GM19372 (cell line): ENCODE measurements around the gene NCAPH2.

Experiments
- ATAC-seq: cut with Tn5 transposase; IDR thresholded peaks from one replicate; pipeline ENCODE4 v1.9.1; 2021; ENCODE audit warnings: mild to moderate bottlenecking, low read depth, moderate library complexity; ENCODE audit not compliant: unreplicated experiment

The NCAPH2 gene

DNA sequence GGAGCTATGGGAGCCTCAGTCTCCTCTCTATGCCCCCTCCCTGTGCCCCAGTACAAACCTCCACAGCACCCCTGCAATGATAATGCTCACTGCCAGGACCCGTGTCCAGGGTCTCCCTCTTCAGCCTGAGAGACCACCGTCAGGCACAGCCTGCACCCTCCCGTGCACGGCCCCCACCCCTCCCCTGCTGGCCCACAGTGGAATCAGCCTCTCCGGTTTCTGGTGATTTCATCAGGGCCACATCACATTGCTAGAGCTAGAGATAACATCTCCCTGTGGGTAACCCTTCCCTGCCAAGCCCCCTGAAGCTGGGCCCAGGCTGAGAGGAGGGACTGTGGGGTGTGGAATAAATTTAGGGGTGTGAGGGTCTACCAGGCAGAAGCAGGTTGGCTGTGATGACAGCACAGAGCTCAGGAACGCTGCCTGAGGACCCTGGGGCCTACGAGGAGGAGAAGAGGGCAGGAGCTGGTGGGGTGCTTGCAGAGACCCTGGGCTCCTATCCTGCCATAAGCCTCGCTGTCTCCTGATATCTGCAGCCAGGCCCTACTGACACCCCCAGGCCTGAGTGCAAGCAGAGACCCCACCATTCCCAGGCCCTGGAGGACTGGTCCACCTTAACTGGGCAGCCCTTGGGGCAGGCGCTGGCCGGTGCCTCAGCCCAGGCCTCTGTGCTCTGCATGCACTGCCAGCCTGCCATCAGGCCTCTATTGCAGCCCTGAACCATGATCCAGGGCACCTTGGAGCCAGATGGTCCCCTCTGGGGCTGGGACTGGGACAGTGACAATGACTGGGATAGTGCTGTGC, 37.7 kb downstream of the NCAPH2 start, which contains the start of gene KLHDC7B:
KLHDC7B (plus strand) TSS at position 378 of the 804 bp plus-strand sequence; CDS start at position 723, 345 bp downstream.
- no peak for ATAC-seq

DNA sequence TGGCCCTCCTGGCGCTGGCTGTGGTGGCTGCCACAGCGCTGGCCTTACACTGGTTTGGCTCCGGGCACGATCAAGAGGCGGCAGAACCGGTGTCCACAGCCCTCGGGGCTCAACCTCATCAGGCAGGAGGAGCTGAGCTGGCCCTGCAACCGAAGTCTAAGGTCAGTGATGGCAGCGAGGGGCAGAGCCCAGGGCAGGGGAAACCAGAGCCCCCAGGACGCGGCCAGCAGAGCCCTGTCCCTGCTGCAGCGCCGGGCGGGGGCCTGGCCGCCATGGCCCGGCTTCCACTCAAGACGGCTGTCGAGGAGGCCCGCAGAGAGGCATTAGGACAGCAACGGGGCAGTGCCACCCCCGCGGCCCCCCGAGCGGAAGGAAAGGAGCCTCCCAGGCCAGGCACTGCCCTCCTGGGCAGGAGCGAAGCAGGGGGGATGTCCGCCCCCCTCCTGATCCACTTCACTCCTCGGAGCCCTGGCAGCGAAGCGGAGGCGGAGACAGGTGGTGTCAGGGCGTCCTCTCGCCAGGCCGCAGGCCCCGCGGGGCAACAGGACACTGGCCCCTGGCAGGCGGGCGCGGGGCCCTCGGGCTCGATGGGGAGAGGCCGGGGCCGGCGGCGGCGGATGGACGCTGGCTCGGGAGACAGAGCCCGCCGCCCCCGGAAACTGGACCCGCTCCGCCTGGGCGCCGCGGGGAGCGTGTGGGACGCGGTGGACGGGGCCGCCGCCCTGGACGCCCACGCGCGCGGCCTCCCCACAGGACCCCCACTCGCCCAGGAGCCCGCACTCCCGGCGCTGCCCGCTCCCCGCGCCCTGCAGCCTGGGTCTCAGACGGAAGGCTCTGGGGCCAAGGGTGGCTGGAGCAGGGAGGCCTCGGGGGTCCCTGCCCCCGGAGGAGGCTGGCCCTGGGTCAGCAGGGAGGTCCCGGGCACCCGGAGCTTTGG, 38.6 kb downstream of the NCAPH2 start:
- no peak for ATAC-seq

DNA sequence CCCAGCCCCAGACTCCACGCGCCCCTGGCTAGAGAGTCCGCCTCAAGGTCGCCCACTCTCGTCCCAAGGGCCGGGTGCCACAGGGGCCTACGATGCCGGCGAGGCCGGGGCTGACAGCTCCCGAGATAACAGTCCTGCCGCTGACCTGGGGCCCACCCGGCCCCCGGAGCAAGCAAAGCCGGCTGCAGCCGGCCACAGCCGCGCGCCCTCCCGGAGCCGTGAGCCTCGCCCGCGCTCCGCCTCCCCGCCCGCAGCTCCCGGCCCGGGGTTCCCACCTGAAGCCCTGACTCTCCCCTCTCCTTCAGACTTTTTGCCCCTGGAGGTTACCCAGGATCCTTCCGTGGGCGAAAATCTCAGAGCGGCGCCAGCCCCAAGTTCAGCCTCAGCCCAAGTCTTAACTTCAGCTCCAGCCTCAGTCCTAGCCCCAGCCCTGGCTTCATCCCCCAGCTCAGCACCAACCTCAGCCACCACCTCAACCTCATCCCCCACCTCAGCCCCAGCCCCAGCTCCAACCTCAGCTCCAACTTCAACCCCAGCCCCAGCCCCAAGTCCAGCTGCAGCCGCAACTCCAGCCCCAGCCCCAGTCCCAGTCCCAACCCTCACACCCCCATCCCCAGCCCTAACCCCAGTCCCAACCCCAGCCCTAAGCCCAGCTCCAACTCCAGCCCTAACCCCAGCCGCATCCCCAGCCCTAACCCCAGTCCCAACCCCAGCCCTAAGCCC, 39.4 kb downstream of the NCAPH2 start:
- ATAC-seq, result no peak

DNA sequence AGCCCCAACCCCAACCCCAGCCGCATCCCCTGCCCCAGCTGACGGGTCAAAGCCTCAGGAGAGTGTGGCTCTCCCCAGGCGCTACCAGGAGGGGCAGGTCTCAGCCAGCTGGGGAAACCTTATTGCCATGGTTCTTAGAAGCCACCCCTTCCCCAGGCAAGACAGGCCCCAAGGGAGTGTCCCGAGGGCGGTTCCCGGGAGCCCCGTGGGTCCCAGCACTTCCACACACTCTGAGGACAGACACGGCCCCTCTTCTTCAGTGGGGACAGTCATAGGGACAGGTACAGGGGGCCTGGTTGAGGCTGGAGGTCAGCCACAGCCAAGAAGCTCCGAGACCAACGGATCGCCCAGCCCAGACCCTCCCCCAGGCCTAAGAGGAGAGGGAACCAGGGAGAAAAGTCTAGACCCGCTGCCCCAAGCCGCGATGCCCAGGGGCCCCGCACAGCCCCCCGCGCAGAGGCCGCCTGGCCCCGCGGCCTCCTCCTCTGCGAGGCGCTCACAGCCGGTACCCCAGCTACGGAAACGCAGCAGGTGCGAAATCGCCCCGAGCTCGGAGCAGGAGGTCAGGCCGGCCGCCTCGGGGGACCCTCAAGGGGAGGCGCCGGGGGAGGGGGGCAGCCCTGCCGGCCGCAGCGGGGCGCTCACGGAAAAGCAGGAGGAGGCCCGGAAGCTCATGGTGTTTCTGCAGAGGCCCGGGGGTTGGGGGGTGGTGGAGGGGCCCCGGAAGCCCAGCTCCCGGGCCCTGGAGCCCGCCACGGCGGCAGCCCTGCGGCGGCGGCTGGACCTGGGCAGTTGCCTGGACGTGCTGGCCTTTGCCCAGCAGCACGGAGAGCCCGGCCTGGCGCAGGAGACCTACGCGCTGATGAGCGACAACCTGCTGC, 40.3 kb downstream of the NCAPH2 start:
- ATAC-seq, result no peak

DNA sequence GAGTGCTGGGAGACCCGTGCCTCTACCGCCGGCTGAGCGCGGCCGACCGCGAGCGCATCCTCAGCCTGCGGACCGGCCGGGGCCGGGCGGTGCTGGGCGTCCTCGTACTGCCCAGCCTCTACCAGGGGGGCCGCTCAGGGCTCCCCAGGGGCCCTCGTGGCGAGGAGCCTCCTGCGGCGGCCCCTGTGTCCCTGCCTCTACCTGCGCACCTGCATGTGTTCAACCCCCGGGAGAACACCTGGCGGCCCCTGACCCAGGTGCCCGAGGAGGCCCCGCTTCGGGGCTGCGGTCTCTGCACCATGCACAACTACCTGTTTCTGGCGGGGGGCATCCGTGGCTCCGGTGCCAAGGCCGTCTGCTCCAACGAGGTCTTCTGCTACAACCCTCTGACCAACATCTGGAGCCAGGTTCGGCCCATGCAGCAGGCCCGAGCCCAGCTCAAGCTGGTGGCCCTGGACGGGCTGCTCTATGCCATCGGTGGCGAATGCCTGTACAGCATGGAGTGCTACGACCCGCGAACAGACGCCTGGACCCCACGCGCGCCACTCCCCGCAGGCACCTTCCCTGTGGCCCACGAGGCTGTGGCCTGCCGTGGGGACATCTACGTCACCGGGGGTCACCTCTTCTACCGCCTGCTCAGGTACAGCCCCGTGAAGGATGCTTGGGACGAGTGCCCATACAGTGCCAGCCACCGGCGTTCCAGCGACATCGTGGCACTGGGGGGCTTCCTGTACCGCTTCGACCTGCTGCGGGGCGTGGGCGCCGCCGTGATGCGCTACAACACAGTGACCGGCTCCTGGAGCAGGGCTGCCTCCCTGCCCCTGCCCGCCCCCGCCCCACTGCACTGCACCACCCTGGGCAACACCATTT, 41.1 kb downstream of the NCAPH2 start:
- no peak for ATAC-seq

DNA sequence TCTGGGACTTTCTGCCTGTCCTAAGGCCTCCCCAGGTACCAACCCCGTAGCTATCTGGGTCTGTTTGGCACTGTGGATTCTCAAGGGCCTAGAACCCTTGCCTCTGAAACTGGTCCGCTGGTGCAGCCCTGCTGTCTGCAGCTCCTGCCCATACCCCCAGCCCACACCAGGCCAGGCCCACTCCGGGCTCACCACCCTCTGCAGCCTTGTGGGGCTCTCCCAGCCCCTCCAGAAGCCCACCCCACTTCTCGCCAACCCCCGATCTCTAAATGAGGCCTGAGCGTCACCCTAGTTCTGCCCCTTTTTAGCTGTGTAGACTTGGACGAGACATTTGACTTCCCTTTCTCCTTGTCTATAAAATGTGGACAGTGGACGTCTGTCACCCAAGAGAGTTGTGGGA, 42.4 kb downstream of the NCAPH2 start:
- ATAC-seq, result no peak

DNA sequence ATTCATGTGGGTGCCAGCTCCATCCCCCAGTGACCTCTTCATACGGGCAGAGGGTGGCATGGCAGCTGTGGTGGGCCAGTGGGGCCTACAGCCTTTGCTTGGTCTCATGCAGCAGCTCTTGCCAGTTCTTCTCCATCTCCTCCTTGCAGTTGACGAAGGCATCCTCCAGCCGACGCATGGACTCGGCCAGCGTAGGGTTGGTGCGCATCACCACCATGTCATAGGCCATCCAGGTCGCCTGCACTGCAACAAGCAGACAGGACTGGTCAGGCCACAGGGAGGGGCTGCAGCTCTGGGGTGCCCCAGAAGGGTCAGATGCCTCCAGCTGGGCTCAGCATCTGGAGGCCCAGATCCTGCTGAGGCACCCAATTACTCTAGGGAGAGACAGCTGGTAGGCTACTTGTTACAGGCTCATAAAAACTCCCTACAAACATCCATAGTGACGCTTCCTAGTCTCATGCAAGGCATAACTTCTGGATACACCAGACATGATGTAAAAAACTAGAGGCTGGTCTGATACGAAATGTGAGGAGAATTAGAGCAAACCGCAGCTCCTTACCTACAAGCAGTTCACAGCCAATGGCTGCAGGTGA, 43.2 kb downstream of the NCAPH2 start:
- no peak for ATAC-seq

DNA sequence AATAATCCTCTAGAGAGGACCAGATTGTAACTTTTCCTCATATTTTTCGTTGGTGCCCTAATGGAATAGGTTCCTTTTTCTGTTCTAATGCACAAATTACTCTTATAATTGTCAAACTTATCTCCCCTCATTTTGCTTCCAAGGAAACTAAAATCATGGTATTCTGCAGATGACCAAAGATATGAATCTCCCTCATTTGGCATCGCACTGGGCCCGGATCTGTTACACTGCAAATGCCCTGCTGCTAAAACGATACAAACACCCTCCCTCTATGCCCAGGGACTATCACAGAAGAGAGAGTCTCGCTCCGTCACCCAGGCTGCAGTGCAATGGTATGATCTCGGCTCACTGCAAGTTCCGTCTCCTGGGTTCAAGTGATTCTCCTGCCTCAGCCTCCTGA, 45.3 kb downstream of the NCAPH2 start:
- ATAC-seq, result no peak

DNA sequence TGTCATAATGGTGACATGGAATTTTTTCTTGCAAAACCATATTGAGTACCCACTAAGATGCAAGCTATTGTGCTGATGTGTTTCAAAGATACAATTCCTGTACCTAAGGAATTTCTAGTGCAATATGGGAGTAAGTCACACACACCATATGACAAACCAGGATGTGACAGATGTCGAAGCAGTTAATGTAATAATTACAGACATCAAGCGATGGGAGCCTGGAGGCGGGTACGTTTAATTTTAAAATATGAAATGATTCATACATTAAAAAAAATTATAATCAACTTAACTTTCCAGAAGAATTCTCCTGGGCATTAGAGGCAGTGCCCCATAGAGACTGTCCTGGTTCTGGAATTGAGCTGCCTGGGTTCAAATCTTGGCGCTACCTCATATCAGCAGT, 48.7 kb downstream of the NCAPH2 start:
- ATAC-seq, result no peak

DNA sequence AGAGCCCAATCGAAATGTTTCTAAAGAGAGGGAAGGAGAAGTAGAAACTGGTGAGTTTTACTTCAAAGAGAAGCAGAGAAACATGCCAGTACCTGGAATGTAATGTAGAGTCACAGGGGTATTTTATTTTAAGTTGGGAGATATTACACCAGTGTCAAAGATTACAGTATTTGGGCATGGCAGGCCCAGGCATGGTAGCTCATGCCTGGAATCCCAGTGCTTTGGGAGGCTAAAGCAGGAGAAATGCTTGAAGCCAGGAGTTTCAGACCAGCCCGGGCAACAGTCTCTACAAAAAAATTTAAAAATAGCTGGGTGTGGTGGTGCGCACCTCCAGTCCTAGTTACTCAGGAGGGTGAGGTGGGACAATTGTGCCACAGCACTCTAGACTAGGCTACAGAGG, 52.0 kb downstream of the NCAPH2 start:
- ATAC-seq, result no peak

DNA sequence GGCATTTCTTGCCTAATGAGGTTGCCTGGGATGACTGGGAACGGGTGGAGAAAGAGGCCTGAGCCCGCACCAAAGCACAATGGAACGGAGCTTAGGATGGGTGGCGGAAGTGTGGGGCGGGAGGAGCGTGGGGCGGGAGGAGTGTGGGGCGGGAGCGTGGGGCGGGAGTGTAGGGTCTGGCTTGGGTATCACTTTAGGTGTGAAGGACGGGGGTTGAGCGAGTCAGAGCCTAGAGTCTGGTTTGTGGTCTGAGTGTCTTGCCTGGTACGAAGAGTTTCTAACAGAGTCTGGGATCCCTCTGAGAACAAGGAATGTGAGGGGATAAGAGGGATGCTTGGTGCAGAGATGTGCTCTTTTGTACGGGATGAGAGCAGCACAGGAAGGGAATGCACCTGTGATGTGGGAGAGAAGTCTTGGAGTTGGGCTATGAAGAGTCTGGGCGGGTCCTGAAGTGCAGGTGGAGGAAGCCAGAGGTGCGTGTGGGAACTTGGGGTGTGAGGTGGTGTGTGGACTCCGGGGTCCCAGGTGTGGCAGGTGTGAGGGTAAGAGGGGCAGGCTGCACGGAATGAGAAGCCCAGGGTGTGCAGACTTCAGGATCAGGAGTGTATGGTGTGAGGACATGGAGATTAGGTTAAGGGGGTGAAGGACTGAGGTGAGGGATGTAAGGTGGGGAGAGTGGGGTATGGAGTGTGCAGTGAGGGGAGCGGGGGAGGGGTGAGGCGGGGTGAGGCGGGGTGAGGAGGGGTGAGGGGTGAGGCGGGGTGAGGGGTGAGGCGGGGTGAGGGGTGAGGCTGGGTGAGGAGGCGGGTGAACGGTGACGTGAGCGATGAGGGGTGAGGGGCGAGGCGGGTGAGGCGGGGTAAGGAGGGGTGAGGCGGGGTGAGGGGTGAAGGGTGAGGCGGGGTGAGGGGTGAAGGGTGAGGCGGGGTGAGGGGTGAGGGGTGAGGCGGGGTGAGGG, 53.7 kb downstream of the NCAPH2 start:
- no peak for ATAC-seq

DNA sequence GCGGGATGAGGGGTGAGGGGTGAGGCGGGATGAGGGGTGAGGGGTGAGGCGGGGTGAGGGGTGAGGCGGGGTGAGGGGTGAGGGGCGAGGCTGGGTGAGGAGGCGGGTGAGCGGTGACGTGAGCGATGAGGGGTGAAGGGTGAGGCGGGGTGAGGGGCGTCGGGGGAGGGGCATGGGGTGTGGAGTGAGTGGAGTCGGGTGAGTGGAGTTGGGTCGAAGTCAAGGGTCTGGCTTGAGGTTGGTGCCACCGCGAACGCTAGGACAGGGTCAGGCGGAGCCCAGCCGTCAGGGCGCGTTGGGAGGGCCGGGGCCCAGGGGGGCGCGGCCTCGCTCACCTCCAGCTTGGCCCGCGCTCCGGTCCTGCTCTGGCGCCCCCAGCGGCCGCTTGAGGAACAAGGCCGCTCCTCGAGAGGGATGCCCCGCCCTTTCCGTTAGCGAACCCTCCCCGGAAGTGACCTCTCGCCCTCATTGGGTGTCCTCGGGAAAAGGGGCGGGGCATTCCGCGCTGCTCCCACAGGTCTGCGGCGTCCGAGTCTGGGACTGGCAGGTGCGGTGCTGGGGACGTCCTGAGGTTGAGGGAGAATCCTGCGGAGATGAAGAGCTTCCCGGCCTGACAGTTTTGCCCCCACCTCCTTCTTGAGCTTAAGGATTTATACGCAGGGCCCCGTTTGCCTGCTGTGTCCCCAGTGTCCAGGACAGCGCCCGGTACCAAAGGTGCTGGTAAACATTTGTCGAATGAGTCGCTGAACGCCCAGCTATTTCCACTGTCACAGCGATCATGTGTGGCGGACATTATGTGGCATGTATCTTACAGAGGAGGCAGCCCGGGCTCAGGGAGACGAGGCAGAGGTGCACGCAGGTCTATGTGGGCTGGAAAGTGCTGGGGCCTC, 54.7 kb downstream of the NCAPH2 start, which contains the start of gene SYCE3:
SYCE3 (minus strand) TSS at position 397 of the 890 bp plus-strand sequence. CDS start 6,514 bp downstream, outside the sequence.
- peak; percentile 98 for ATAC-seq

DNA sequence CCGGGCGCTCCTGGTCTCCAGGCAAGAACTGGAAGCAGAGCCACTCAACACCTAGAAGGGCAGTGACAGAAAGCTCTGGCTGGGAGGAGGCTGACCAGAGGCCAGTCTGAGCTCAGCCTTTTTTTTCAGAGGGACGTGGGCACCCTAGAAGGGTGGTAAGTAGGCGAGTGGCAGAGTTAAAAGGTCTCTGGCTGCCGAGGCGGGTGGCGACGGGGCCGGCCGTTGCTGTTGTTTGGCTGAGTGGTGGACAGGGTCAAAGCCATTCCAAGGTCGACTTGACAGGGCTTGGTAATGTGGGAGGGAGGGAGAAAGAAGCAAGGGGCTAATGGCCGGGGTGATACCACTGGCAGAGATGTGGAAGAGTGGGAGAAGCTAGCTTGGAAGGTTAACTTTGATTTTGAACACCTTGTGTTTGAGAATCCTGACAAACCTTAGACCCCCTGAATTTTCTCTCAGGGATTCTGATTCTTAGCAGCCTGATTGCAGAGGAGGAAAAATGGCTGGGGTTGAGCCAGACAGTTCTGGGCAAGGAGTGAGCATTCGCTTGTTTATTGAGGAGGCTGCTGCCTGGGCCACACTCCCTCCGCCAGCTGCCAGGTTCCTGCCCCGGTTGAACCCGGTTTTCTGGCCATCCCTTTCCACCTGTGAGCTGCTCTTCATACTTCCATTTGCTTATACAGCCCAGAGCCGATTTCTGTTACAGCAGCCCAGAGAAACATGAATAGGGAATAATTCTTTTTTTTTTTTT, 55.6 kb downstream of the NCAPH2 start:
- ATAC-seq, result no peak

DNA sequence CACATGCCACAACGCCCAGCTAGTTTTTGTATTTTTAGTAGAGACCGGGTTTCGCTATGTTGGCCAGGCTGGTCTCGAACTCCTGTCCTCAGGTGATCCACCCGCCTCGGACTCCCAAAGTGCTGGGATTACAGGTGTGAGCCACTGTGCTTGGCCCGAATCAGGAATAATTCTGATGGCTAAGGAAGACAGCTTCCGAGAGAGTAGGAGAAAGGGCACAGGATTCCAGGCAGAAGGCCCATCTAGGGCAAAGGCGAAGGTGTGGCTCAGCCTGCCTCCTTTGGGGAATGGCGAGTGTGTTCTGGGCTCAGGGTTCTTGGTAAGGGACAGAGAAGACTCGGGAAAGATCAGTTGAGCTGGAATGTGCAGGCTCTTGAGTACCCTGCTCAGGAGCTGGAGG, 56.3 kb downstream of the NCAPH2 start:
- ATAC-seq, result no peak

DNA sequence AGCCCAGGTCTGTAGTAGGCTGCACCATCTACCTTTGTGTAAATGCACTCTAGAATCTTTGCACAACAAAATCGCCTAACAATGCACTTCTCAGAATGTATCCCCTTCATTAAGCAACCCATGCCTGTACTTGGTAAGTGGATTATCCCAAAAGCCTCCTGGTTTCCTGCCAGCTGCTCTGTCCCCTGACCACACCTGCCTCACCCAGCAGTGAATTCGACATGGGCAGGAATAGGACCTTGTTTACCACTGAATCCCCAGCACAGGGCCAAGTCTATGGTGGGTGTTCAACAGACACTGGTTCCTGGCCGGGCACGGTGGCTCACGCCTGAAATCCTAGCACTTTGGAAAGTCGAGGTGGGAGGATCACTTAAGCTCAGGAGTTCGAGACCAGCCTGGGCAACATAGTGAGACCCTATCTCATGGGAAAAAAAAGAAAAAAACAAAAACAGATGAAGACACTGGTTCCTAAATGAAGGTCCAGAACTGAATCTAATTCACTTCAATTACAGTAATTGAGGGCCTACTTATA, 59.8 kb downstream of the NCAPH2 start:
- ATAC-seq, result no peak
